OCI-LY1 (cell line): ENCODE measurements around the gene OR2AK2.

Experiments
- H2AFZ ChIP-seq: fragments of 200-600 bp; sonication (generic), shearing (Covaris generic); 2 replicates; pipeline ENCODE4 v1.6.0; 2014; ENCODE audit warnings: antibody characterized with exemption, mild to moderate bottlenecking, low read length
- H3F3A ChIP-seq: fragments of 200-600 bp; sonication (generic), shearing (Covaris generic); 2 replicates; pipeline ENCODE4 v1.6.0; 2014; ENCODE audit warnings: mild to moderate bottlenecking, antibody characterized with exemption, low read length, moderate library complexity; ENCODE audit not compliant: insufficient read depth
- H3K27ac ChIP-seq: fragments of 200-600 bp; sonication (generic); 2 replicates; pipeline ENCODE4 v1.5.1; 2014; ENCODE audit warnings: low read length, mixed run types, mild to moderate bottlenecking, low read depth; ENCODE audit not compliant: poor library complexity, severe bottlenecking
- H3K27me3 ChIP-seq: fragments of 200-600 bp; sonication (generic); 2 replicates; pipeline ENCODE4 v1.6.0; 2014; ENCODE audit warnings: antibody characterized with exemption, mild to moderate bottlenecking, low read length, moderate library complexity; ENCODE audit not compliant: insufficient read depth
- H3K36me3 ChIP-seq: fragments of 200-600 bp; sonication (generic); 2 replicates; pipeline ENCODE4 v1.6.1; 2014; ENCODE audit warnings: mild to moderate bottlenecking, antibody characterized with exemption, low read length, moderate library complexity, mixed read lengths; ENCODE audit not compliant: insufficient read depth
- H3K4me1 ChIP-seq: fragments of 200-600 bp; sonication (generic); 2 replicates; pipeline ENCODE4 v1.5.1; 2014; ENCODE audit warnings: mild to moderate bottlenecking, low read length, moderate library complexity; ENCODE audit not compliant: insufficient read depth, severe bottlenecking
- H3K4me2 ChIP-seq: fragments of 200-600 bp; sonication (generic), shearing (Covaris generic); 2 replicates; pipeline ENCODE4 v1.6.1; 2014; ENCODE audit warnings: low read length
- H3K4me3 ChIP-seq: fragments of 200-600 bp; sonication (generic); 2 replicates; pipeline ENCODE4 v1.5.1; 2014; ENCODE audit warnings: low read length, low read depth, mild to moderate bottlenecking, mixed read lengths; ENCODE audit not compliant: poor library complexity, severe bottlenecking
- H3K79me2 ChIP-seq: fragments of 200-600 bp; shearing (Covaris generic); 2 replicates; pipeline ENCODE4 v1.6.1; 2016; ENCODE audit warnings: mixed run types, low read length, mixed read lengths; ENCODE audit not compliant: insufficient read depth
- H3K9ac ChIP-seq: fragments of 200-600 bp; sonication (generic), shearing (Covaris generic); 2 replicates; pipeline ENCODE4 v1.6.1; 2014; ENCODE audit warnings: mild to moderate bottlenecking, low read length, mixed read lengths
- H3K9me2 ChIP-seq: fragments of 200-600 bp; sonication (generic), shearing (Covaris generic); 2 replicates; pipeline ENCODE4 v1.6.1; 2014; ENCODE audit warnings: low read depth, mild to moderate bottlenecking, low read length, mixed read lengths
- H3K9me3 ChIP-seq: fragments of 200-600 bp; shearing (Covaris generic); 2 replicates; pipeline ENCODE4 v1.6.1; 2014; ENCODE audit warnings: low read length, mixed read lengths
- H4K20me1 ChIP-seq: fragments of 200-600 bp; sonication (generic), shearing (Covaris generic); 2 replicates; pipeline ENCODE4 v1.6.0; 2016; ENCODE audit warnings: mild to moderate bottlenecking, low read length; ENCODE audit not compliant: insufficient read depth
- EZH2 ChIP-seq: fragments of 200-600 bp; sonication (generic), shearing (Covaris generic); IDR thresholded peaks from 2 replicates; pipeline ENCODE4 v1.8.0; 2017; ENCODE audit warnings: borderline replicate concordance, mixed run types, mild to moderate bottlenecking, antibody characterized with exemption, low read length, moderate library complexity, mixed read lengths
- TF ChIP-seq, protein P1 (sequence below): fragments of 200-600 bp; sonication (generic), shearing (Covaris generic); IDR thresholded peaks from 2 replicates; pipeline ENCODE4 v1.5.1; 2017; ENCODE audit warnings: mild to moderate bottlenecking, antibody characterized with exemption, low read length, moderate library complexity, mixed read lengths

Gene OR2AK2

GRCh38 chr1:247948558-247948957, 16.5 kb upstream of the OR2AK2 start, which contains the start of gene OR2L8:
OR2L8 (plus strand) TSS chr1:247948858; CDS start chr1:247948858, 0 bp downstream.
- no peaks in the 10 kb centered on the region for H3K9me3 ChIP-seq

GRCh38 chr1:247953408-247953807, 11.6 kb upstream of the OR2AK2 start:
- Histone ChIP-seq H2AFZ (no peak overlapping the region), H3K4me1 (no peaks in the 10 kb centered on the region), H3K27me3 (no peaks in the 10 kb centered on the region), H3K9me2 (no peaks in the 10 kb centered on the region), H3K9me3 (no peaks in the 10 kb centered on the region), H4K20me1 (no peaks in the 10 kb centered on the region), H3K79me2 (no peaks in the 10 kb centered on the region), H3K9ac (no peak overlapping the region), H3K4me3 (no peak overlapping the region), H3K4me2 (no peak overlapping the region), H3K36me3 (no peaks in the 10 kb centered on the region), H3F3A (no peaks in the 10 kb centered on the region), H3K27ac (no peak overlapping the region)
- TF ChIP-seq, protein P1, sequence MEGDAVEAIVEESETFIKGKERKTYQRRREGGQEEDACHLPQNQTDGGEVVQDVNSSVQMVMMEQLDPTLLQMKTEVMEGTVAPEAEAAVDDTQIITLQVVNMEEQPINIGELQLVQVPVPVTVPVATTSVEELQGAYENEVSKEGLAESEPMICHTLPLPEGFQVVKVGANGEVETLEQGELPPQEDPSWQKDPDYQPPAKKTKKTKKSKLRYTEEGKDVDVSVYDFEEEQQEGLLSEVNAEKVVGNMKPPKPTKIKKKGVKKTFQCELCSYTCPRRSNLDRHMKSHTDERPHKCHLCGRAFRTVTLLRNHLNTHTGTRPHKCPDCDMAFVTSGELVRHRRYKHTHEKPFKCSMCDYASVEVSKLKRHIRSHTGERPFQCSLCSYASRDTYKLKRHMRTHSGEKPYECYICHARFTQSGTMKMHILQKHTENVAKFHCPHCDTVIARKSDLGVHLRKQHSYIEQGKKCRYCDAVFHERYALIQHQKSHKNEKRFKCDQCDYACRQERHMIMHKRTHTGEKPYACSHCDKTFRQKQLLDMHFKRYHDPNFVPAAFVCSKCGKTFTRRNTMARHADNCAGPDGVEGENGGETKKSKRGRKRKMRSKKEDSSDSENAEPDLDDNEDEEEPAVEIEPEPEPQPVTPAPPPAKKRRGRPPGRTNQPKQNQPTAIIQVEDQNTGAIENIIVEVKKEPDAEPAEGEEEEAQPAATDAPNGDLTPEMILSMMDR = no peak
- TF ChIP-seq EZH2 = no peak

More at GRCh38 chr1:247948558-247948957, 16.5 kb upstream of the OR2AK2 start, which contains the start of gene OR2L8:
- Histone ChIP-seq H3K27me3 (no peaks in the 10 kb centered on the region), H4K20me1 (no peaks in the 10 kb centered on the region), H3K79me2 (no peaks in the 10 kb centered on the region), H3K9ac (no peak within 1 kb of the TSS), H2AFZ (no peak within 1 kb of the TSS), H3K36me3 (no peaks in the 10 kb centered on the region), H3K4me1 (no peaks in the 10 kb centered on the region), H3K4me2 (no peak within 1 kb of the TSS), H3F3A (no peaks in the 10 kb centered on the region), H3K27ac (no peak within 1 kb of the TSS), H3K4me3 (no peak within 1 kb of the TSS), H3K9me2 (no peaks in the 10 kb centered on the region)
- no peak for TF ChIP-seq EZH2
- TF ChIP-seq, protein P1 = no peak

- Histone ChIP-seq H3K4me2 (no peak overlapping the region), H3F3A (no peaks in the 10 kb centered on the region), H3K4me1 (no peaks in the 10 kb centered on the region), H3K27ac (no peak overlapping the region), H3K79me2 (no peaks in the 10 kb centered on the region), H3K9me2 (no peaks in the 10 kb centered on the region), H4K20me1 (no peaks in the 10 kb centered on the region), H3K36me3 (no peaks in the 10 kb centered on the region), H3K27me3 (no peaks in the 10 kb centered on the region), H3K9me3 (no peaks in the 10 kb centered on the region), H2AFZ (no peak overlapping the region), H3K9ac (no peak overlapping the region), H3K4me3 (no peak overlapping the region)
- TF ChIP-seq, protein P1 = no peak
- TF ChIP-seq EZH2 = no peak
These were observed 3.2 kb upstream of the OR2AK2 start for GRCh38 chr1:247961791-247962190.
